Stimulated activated CD4-positive, alpha-beta T cell treated with anti-CD3 and anti-CD28 coated beads, Interleukin-1b, Interleukin-23, amount 100 ng/mL, for 1 hour (primary cell): ENCODE results near the gene IFNL1.
"Not testable (repeated sequence)": the region's sequence is repeated elsewhere in the genome, so short reads cannot be mapped to it uniquely, and the experiment has no call there.

ENCODE experiments used
- DNase-seq, 2 donors: peaks; one replicate each; pipeline ENCODE4 v3.0.0-alpha.2; 2020; ENCODE audit warnings: low read depth in 2 of 2

Gene IFNL1

GRCh38 chr19:39296055-39296645 is at the start of gene IFNL1:
IFNL1 (plus strand) TSS chr19:39296407; CDS start chr19:39296422, 15 bp downstream.
- no peak for DNase-seq

- DNase-seq: peak in 1 of 2 donors; percentile 21
Measured at GRCh38 chr19:39246951-39247669, 49.1 kb upstream of the IFNL1 start.

GRCh38 chr19:39247701-39248664 is 48.2 kb upstream of the IFNL1 start:
- DNase-seq: no peak

GRCh38 chr19:39248806-39249205 is 47.4 kb upstream of the IFNL1 start, which contains the start of gene IFNL4:
IFNL4 (minus strand) TSS chr19:39248856.
- DNase-seq: no peak

GRCh38 chr19:39251081-39251480 is 45.1 kb upstream of the IFNL1 start:
- DNase-seq: no peak

- DNase-seq: no peak
Measured at GRCh38 chr19:39251846-39252245, 44.4 kb upstream of the IFNL1 start.

- DNase-seq: no peak
Measured at GRCh38 chr19:39252458-39252857, 43.7 kb upstream of the IFNL1 start.

- no peak for DNase-seq
Measured at GRCh38 chr19:39253374-39254149, 42.6 kb upstream of the IFNL1 start.

- DNase-seq: no peak
Measured at GRCh38 chr19:39254531-39255345, 41.5 kb upstream of the IFNL1 start.

GRCh38 chr19:39257227-39257626 is 39.0 kb upstream of the IFNL1 start:
- no peak for DNase-seq

GRCh38 chr19:39261704-39262103 is 34.5 kb upstream of the IFNL1 start:
- DNase-seq: no peak

GRCh38 chr19:39262496-39262895 is 33.7 kb upstream of the IFNL1 start:
- no peak for DNase-seq

- no peak for DNase-seq
Measured at GRCh38 chr19:39263912-39264305, 32.3 kb upstream of the IFNL1 start.

- no peak for DNase-seq
Measured at GRCh38 chr19:39264306-39265290, 31.6 kb upstream of the IFNL1 start.

GRCh38 chr19:39265321-39265916 is 30.8 kb upstream of the IFNL1 start:
- no peak for DNase-seq

GRCh38 chr19:39268085-39268484 is 28.1 kb upstream of the IFNL1 start, which contains the start of gene IFNL2:
IFNL2 (plus strand) TSS chr19:39268396; CDS start chr19:39268569, 173 bp downstream.
- DNase-seq: not testable (repeated sequence)

GRCh38 chr19:39268531-39269223 is 27.5 kb upstream of the IFNL1 start:
- not testable (repeated sequence) for DNase-seq

- not testable (repeated sequence) for DNase-seq
Measured at GRCh38 chr19:39269369-39269768, 26.8 kb upstream of the IFNL1 start.
